HG03175 (cell line): Measurements from ENCODE around the gene REEP1.

Source experiments
- ATAC-seq: cut with Tn5 transposase; IDR thresholded peaks from one replicate; pipeline ENCODE4 v1.9.1; 2021; ENCODE audit warnings: mild to moderate bottlenecking, moderate library complexity; ENCODE audit not compliant: unreplicated experiment

Gene REEP1, protein sequence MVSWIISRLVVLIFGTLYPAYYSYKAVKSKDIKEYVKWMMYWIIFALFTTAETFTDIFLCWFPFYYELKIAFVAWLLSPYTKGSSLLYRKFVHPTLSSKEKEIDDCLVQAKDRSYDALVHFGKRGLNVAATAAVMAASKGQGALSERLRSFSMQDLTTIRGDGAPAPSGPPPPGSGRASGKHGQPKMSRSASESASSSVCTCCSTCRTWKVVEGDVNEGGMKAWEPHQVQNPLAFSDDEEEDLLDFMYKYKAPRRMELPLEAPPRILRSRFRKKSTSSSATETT

DNA sequence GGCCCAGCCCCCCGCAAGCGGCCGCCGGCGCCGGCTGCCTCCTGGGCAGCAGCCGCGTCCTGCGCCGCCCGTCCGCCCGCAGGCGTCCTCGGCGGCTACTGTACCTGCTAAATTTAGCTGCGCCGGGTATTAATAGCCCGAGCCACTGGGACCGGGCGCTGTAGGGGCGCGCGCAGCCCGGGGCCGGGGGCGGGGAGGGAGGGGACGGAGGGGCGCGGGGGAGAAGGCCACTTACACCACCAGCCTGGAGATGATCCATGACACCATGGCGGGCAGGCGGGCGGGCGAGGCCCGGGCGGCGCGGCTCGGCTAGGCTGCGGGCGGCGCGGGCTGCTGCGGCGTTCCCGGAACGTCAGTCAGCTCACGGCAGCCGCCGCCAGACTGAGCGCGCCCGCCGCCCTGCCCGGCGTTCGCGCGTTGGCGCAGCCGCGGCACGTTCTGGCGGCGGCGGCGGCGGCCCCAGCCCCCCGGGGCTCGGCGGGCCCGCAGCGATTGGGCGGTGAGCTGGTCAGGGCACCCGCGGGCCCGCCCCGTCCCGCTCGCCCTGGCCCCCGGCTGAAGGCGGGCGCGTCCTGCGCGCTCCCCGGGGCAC, at the start of gene REEP1:
Gene REEP1, minus strand, starts transcription at position 383 of the 592 bp plus-strand sequence. Its CDS starts 116 bp downstream, at position 267.
- no peak for ATAC-seq

DNA sequence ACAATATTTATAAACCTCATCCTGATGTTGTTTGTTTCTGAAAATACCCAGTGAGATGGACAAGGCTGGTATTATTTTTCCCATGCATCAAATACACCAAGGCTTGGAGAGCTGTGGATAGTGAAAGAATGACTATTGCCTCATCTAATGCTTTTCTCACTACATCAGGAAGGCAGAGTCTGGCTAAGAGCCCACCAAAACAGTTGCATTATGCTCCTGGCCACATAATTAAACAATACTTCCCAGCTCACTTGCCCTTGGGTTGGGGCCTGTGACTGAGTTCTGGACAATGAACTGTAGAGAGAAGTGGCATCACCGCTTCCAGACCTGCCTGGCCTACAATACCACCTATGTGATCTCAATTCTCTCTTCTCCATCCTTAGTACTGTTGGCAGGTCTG, 46.4 kb upstream of the REEP1 start:
- no peak for ATAC-seq

DNA sequence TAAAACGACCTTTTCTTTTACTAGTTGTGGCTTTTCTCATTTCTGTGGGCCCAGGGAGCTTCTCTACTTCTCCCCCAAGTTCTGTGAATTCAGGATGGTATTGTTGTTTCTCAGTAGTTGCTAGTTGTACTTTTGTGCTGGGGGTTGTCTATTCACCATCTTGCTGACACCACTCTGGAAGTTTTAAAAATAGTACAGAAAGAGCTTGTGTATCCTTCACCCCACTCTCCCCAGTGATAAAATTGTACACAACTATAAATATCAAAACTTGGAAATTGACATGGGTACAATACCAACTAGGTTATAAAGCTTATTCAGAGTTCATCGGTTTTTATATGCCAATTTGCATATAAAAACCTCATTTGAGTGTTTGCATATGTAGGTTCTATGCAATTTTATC, 45.3 kb upstream of the REEP1 start:
- ATAC-seq: no peak

DNA sequence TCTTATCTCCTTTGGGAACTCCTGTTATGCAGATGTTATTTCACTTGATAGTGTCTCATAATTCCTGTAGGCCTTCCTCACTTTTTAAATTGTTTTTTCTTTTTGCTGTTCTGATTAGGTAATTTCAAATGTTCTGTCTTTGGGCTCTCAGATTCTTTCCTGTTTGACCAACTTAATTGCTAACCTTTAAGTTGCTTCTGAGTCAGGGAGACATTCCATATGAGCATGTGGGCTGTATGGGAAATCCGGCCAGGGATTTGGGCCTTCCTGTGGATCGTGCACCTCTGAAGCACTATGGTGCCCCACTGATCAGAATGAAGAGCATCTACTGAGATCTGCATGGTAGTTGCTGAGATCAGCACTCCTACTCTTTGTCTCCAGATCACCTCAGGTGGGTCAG, 44.7 kb upstream of the REEP1 start:
- no peak for ATAC-seq

DNA sequence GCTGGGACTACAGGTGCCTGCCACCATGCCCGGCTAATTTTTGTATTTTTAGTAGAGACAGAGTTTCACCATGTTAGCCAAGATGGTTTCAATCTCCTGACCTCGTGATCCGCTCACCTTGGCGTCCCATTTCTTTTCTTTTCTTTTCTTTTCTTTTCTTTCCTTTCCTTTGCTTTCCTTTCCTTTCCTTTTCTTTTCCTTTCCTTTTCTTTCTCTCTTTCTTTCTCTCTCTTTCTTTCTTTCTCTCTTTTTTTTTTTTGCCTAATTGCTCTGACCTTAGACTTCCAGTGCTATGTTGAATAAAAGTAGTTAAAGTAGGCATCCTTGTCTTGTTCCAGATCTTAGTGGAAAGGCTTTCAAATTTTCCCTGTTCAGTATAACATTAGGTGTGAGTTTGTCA, 41.0 kb upstream of the REEP1 start:
- no peak for ATAC-seq

DNA sequence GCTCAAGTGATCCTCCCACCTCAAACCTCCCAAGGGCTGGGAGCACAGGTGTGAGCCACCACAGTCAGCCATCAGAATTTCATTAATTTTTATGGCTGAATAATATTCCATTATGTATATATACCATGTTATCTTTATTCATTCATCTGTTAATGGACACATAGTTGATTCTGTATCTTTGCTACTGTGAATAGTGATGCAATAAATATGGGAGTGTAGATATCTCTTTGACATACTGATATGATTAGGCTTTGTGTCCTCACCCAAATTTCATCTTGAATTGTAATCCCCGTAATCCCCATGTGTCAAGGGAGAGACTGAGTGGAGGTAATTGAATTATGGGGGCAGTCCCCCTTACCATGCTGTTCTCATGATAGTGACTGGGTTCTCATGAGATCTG, 38.2 kb upstream of the REEP1 start:
- ATAC-seq: no peak

DNA sequence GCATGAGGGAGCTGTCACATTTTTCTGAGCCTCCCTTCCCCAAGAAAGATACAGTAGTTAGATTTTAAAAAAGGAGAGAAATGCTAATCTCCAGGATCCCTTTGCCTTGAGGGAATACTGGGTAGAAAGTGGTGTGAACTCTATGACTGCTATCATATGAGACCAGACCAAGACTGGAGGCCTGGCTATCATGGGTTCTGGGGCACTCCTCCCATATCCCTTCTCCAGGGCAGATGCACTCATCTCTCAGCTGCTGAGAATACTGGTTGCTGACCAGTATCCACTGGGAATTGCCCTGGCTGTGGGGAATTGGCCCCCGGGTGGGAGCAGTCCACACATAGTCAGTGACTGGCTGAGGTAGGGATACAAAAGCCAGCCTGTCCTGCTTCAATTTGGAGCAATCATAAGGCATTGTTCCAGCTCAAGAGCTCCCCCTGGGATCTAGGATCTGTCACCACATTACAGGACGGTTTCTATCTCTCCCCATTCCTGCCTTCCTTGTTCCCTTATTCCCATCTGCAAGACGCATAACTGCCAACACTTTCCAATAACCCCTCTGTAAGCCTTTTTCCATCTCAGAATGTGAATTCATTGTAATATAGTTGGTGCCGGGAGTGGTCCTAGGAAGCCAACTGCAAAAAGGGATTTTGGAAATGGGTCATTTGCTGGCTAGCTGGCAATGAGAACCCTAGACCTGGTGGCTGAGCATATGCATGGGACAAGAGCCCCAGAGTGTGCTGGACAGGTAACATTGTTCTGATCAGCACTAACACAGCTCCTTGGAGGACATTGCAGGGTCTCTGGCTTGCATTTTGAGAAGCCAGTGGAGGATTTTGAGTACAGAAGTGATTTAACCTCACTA, 35.4 kb upstream of the REEP1 start:
- ATAC-seq: no peak

DNA sequence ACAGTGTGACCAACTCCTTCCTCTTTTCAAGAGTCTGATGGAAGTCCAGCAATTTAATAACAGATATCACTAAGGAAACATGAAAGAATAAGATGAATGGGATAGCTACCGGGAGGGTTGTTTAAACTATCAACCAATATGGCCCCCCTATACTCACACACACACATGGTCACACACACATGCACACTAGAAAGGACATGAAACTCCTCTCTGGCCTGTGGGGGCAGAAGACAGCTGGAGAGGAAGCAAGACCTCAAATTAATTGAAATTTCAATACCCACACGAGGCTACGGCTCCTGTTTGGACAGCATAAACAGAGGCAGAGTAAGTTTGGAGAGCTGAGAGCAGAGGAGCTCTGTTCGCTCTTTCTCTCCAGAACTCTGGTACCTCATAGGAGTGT, 34.7 kb upstream of the REEP1 start:
- no peak for ATAC-seq

DNA sequence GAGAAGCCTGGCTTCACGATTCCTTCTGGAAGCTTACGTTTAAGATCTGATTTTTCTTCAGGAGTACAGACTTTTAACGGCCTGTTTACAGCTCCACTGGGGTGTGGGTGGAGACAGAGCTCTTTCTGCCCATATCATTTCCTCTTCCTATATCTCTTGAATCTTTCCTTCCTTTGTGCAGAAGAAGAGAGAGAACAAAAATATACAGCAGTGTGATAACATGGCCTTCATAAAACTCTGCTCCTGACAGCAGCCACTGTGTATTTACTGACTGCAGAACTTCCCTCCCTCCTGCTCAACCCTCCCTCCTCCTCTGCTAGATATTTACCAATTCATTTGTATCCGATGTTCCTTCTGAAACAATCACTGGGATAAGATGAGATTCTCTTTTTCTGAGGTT, 34.1 kb upstream of the REEP1 start:
- ATAC-seq: no peak

DNA sequence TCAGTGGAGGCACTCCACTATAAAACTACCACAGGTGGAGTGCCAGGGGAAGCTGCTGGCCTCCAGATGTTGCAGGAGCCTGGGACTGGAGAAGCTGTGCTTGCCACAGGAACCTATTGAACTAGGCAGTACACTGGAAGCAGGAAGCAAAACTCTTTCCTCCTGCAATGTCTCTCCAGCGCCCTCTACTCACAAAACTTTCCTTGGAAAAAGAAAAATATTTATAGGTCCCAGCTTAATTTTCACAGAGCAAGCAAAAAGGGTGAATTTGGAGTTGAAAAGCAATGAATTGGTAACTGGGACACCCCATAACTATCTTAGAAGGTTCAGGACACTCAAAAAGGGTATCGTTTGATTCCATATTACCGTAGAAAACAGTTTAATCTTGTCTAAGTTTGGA, 33.2 kb upstream of the REEP1 start:
- no peak for ATAC-seq

DNA sequence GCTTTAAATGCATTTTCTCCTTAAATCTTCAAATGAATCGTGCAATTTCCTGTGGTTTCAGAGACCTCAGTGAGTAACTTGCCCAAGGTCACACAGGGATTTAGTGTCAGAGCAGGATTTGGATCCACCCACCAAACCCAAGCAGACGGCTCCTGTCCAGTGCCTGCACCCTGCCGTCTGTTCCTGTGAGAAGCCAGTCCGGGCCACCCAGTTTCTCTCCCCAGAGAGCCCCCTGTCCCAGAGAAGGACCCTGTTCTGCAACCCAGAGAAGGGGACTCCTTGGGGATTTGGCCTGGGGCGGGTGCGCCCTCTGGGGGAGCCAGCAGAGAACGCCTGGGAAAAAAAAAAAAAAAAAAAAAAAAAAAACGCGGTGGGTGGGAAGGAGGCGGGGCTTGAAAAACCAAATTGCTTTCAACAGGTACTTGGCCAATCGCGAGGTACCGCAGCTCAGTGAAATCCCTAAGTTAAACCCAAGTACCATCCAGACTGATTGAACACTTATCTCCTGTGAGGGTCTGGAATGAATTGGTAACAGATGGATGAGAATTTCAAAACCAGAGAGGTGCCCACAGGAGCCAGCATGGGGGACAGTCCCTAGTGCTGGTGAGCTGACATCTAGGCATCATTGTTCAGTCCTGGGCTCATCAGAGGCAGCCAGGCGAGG, 30.9 kb upstream of the REEP1 start:
- ATAC-seq: no peak

DNA sequence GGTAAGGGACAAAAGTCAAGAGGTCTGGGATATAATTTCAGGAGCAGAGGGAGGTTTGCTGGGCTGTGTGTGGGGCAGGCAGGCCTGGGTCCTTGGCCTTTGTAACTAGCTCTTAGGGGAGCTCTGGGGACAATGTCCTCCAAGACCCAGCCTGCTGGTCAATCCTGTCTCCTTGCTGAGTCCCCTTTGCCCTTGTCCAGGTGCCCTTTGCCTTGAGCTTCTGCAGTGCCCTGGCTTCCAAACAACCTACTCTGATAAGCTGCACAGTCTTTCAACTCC, 30.0 kb upstream of the REEP1 start:
- ATAC-seq: no peak

DNA sequence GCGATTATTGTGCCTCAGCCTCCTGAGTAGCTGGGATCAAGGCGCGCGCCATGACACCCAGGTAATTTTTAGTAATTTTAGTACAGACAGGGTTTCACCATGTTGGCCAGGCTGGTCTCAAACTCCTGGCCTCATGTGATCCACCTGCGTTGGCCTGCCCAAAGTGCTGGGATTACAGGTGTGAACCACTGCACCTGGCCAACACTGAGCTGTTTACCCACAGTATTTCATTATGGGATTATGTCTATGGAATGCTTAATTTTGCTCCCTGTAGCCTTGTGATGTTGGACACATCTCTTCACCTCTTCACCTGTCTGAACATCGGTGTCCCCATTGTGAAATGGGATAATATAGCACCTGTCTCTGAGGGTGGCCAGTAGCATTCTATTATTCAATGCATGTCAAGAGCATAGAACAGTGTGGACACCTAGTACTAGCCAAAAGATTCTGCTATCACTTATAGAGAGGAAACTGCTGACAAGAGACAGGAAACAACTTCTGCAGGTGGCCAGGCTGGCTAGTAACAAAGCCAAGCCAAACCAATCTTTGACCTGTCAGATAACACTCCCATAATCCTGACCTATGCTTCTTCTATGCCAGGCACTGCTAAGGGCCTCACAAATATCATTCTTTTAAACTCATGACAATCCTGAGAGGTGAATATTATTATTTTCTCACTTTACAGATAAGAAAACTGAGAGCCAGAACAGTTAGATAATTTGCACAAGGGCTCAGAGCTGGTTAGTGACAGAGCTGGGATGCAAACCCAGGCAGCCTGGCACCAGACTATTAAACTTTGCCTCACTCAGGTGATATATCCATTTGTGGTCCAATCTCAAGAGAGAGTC, 29.4 kb upstream of the REEP1 start:
- ATAC-seq: no peak

DNA sequence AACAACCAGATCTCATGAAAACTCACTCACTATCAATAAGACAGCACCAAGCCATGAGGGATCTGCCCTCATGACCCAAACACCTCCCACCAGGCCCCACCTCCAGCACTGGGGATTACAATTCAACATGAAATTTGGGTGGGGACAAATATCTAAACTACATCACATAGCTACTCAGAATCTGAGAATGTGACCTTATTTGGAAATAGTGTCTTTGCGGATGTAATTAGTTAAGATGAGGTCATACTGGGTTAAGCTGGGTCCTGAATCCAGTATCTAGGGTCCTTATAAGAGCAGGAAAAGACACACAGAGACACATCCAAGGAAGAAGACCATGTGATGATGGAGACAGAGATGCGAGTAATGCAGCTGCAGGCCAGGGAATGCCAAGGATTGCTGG, 27.5 kb upstream of the REEP1 start:
- no peak for ATAC-seq

DNA sequence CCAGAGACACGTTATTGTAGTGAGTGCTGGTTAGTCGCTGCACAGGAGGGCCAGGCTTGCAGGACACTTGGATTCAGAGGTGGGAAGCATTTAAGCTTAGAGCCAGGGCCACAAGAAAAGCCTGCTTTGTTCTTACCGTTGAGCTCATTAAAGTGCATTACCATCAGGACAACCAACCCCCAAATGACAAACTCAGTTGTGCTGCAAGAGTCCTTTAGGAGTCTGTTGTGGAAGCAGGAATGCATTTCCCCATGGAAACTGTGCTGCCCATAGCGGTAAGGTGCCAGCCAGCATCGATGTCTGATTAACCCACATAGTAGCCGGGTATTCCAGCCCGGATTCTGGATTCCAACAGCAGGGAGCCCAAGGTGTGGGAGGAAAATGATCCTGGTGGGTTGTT, 23.4 kb upstream of the REEP1 start:
- no peak for ATAC-seq

DNA sequence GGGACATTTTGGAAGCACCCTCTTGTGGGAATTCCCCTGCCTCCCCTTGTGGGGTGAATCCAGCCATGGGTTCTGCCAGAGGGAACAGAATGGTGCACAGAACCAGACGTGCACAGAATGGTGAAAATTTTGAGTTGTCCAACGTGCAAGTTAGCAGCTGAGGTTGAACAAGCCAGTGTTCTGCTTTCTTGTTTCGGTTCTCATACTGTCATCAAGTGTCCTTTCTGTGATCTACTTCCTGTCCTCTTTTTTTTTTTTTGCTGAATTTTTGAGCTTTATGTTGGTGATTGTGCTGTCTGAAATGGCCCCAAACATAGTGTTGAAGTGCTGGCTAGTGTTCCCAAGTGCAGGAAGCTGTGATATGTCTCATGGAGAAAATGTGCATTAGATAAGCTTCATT, 21.5 kb upstream of the REEP1 start:
- ATAC-seq: peak; percentile 92

DNA sequence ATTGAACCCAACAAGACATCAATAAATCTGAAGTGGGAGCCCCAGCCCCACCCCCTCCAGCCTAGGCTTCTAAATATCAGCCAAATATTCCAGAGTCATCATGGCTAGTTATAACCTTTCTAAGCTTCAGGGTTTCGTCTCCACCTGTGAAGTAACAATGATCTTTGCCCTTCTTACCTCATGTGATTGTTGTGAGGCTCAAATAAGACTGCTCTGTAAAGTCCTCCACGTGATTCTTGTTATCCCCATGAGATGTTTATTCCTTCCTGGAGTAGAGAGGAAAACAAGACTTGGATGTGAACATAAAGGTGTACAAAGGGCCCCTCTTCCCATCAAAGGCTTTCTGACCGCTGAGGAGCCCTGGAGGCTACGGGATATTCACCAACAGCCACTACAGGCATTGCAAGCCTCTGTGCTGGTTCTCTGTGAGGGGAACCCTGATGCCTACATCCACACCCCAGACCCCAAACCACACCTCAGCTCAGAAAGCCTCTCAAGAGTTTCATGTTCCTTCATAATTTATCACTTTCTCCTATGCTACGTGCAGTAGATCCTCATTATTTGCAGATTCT, 20.1 kb upstream of the REEP1 start:
- no peak for ATAC-seq

DNA sequence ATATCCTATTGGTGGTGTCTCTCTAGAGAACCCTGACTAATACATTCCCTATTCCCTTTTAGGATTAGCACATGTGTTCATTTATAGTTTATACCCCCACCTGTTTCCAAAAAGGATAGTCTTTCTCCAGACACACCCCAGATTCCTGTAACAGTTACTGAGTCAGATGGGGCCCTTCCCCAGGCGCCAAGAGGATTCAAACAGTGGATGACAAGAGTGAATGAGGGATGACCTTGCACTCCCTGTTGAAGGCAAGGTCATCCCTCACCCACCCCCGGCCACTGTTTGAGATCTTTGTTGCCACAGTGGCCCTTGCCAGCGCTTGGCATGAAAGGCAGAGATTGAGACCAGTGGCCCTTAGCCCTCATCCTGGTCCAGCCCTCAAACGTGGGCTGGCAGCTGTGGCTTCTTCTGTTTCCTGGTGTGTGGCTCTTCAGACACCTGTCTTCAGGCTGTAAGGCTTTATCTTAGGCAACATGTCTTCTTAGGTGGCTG, 15.3 kb upstream of the REEP1 start:
- ATAC-seq: no peak

DNA sequence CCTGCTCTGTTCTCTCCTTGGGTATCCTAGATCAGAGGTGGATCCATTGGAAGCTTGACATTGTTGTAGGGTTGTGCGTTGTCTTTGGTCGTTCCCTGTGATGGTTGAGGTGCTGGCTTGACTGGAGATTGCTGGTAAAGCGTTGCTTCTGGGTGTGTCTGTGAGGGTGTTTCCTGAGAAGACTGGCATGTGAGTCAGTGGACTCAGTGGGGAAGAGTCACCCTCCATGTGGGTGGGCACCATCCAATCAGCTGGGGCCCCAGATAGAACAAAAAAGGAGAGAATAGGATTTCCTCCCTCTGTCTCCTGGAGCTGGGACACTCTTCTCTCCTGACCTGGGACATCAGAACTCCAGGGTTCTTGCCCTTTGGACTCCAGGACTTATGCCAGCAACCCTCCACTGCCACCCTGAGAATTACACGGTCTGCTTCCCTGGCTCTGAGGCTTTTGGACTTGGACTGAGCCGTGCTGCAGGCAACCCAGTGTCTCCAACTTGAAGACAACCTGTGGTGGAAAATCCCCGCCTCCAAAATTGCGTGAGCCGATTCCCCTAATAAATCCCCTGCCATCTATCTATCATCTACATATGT, 14.8 kb upstream of the REEP1 start:
- ATAC-seq: no peak

DNA sequence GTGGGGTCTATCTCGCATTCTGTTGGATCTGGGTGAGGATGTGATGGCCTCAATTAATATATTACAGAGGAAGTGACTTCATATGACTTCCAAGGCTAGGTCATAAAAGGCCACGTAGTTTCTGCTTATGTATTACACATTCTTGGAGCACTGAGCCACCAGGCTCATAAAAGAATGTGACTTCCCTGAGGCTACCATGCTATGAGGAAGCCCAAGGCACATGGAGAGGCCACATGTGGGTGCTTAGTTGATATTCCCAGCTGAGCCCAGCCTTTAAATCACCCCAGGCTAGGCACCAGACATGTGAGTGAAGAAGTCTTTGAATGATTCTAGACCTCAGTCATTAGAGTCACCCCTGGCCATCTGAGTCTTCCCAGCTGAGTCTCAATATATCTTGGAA, 13.3 kb upstream of the REEP1 start:
- ATAC-seq: no peak
